ENCODE data around the gene ZBTB24. TPM values are rescaled to one million over a fixed set of nuclear protein-coding genes. Genes with fewer than 3 reads are reported as not detected.
A peak's percentile ranks its signal among the peaks of the same experiment; 100 is the strongest.

ZBTB24 gene
- total RNA-seq, 2 experiments from 2014 or later = 10.5 to 11.8 TPM

- Mint-ChIP-seq H3K27ac (peak overlapping the region; percentile 36), H3K4me3 (no peak overlapping the region), H3K4me1 (ENCODE audit: low read depth) (peaks cover 71% of the 10 kb centered on the region), H3K27me3 (no peaks in the 10 kb centered on the region), H3K36me3 (ENCODE audit: low read depth) (peaks cover 81% of the 10 kb centered on the region), H3K9me3 (no peaks in the 10 kb centered on the region)
- no peak for TF ChIP-seq CTCF (IDR thresholded peaks at IDR 0.05)
- intact Hi-C loops (cut with micrococcal nuclease) = no loop called here
- CTCF ChIA-PET = interaction anchor here (2.3 kb wide), 1 partner anchor 10 kb away, joined by 10 read pairs; no protein-coding TSS in a partner anchor
- POLR2A ChIA-PET = interaction anchor here (0.6 to 1.4 kb wide), 2 partner anchors 29 to 288 kb away, joined by 3 to 4 read pairs; no protein-coding TSS in a partner anchor
- ATAC-seq (no peak), DNase-seq (no peak)
Measured at GRCh38 chr6:109471105-109471810, 11.8 kb downstream of the ZBTB24 start.

GRCh38 chr6:109469591-109470189 lies 13.3 kb downstream of the ZBTB24 start:
- H3K36me3 Mint-ChIP-seq (ENCODE audit: low read depth) = peaks cover 80% of the 10 kb centered on the region
- CTCF ChIA-PET = interaction anchor here (1.0 to 1.7 kb wide), 4 partner anchors 9 to 13 kb away, joined by 3 to 7 read pairs (median 5); partner anchors contain the start of gene MICAL1
- peaks cover 70% of the 10 kb centered on the region for H3K4me1 Mint-ChIP-seq (ENCODE audit: low read depth)
- H3K27ac Mint-ChIP-seq = peak overlapping the region; percentile 10
- TF ChIP-seq CTCF (IDR thresholded peaks at IDR 0.05) = no peak
- no peaks in the 10 kb centered on the region for H3K27me3 Mint-ChIP-seq
- POLR2A ChIA-PET = interaction anchor here (1.0 to 1.7 kb wide), 2 partner anchors 9 kb away, joined by 3 to 4 read pairs; no protein-coding TSS in a partner anchor
- no peak for DNase-seq
- intact Hi-C loops (cut with micrococcal nuclease) = no loop called here
- H3K4me3 Mint-ChIP-seq = no peak overlapping the region
- H3K9me3 Mint-ChIP-seq = no peaks in the 10 kb centered on the region
- ATAC-seq = no peak

- Mint-ChIP-seq H3K36me3 (ENCODE audit: low read depth) (peaks cover 76% of the 10 kb centered on the region), H3K27ac (peak overlapping the region; percentile 6), H3K4me3 (no peak overlapping the region), H3K4me1 (ENCODE audit: low read depth) (peaks cover 68% of the 10 kb centered on the region), H3K27me3 (no peaks in the 10 kb centered on the region), H3K9me3 (no peaks in the 10 kb centered on the region)
- no peak for DNase-seq
- no peak for TF ChIP-seq CTCF (IDR thresholded peaks at IDR 0.05)
- ATAC-seq = no peak
- ChIA-PET CTCF (no interaction called here), POLR2A (no interaction called here)
- intact Hi-C loops (cut with micrococcal nuclease) = no loop called here
Measured at GRCh38 chr6:109467696-109468095, 15.3 kb downstream of the ZBTB24 start.

GRCh38 chr6:109466212-109466923 lies 16.7 kb downstream of the ZBTB24 start:
- H3K4me1 Mint-ChIP-seq (ENCODE audit: low read depth) = peaks cover 64% of the 10 kb centered on the region
- DNase-seq (no peak), ATAC-seq (no peak)
- intact Hi-C loops (cut with micrococcal nuclease) = no loop called here
- ChIA-PET POLR2A (no interaction called here), CTCF (interaction anchor here (1.1 kb wide), 1 partner anchor 14 kb away, joined by 3 read pairs; no protein-coding TSS in a partner anchor)
- peak overlapping the region; percentile 48 for H3K27ac Mint-ChIP-seq
- no peak overlapping the region for H3K4me3 Mint-ChIP-seq
- peaks cover 3% of the 10 kb centered on the region for H3K9me3 Mint-ChIP-seq
- TF ChIP-seq CTCF (IDR thresholded peaks at IDR 0.05) = no peak
- peaks cover 76% of the 10 kb centered on the region for H3K36me3 Mint-ChIP-seq (ENCODE audit: low read depth)
- no peaks in the 10 kb centered on the region for H3K27me3 Mint-ChIP-seq
